HepG2 (cell line): Measurements from ENCODE around the gene INSRR. TPM values are rescaled to one million over a fixed set of nuclear protein-coding genes. Genes with fewer than 3 reads are reported as not detected.
A peak's percentile ranks its signal among the peaks of the same experiment; 100 is the strongest.

Experiments used
- ELF3 ChIP-seq: IDR thresholded peaks from 2 replicates; pipeline ENCODE4 v1.6.1; 2016; ENCODE audit warnings: missing genetic modification reagents, missing compliant biosample characterization
- FOXK1 ChIP-seq: sonication (generic); formaldehyde crosslinking; IDR thresholded peaks from 2 replicates; pipeline ENCODE4 v1.4.0; 2020; ENCODE audit warnings: low read depth, missing genetic modification reagents, borderline replicate concordance
- GABPB1 ChIP-seq: IDR thresholded peaks from 2 replicates; pipeline ENCODE4 v1.6.1; 2016; ENCODE audit warnings: mild to moderate bottlenecking, missing genetic modification reagents, moderate library complexity, missing compliant biosample characterization
- GZF1 ChIP-seq: sonication (generic); formaldehyde crosslinking; IDR thresholded peaks from 2 replicates; pipeline ENCODE4 v1.5.1; 2020; ENCODE audit warnings: mild to moderate bottlenecking, missing genetic modification reagents
- IKZF1 ChIP-seq: fragments of 450-650 bp; IDR thresholded peaks from 2 replicates; pipeline ENCODE4 v1.7.1; 2016
- KAT2B ChIP-seq: fragments of 150-350 bp; IDR thresholded peaks from 2 replicates; pipeline ENCODE4 v1.6.1; 2014; ENCODE audit warnings: low read depth, low read length, borderline replicate concordance
- MEIS1 ChIP-seq: sonication (generic); formaldehyde crosslinking; IDR thresholded peaks from 2 replicates; pipeline ENCODE4 v1.9.0; 2021; ENCODE audit warnings: mild to moderate bottlenecking, missing genetic modification reagents, moderate library complexity, borderline replicate concordance
- MXD4 ChIP-seq: IDR thresholded peaks from 2 replicates; pipeline ENCODE4 v1.6.1; 2016; ENCODE audit warnings: mild to moderate bottlenecking, missing biosample characterization, missing genetic modification reagents
- NCOR1 ChIP-seq: fragments of 200-600 bp; sonication (generic); IDR thresholded peaks from 2 replicates; pipeline ENCODE4 v1.7.0; 2017; ENCODE audit warnings: antibody characterized with exemption, low read length, borderline replicate concordance
- NFKBIZ ChIP-seq: IDR thresholded peaks from 2 replicates; pipeline ENCODE4 v1.6.1; 2018; ENCODE audit warnings: missing genetic modification reagents, missing compliant biosample characterization
- PRMT3 ChIP-seq: sonication (generic); formaldehyde crosslinking; IDR thresholded peaks from 2 replicates; pipeline ENCODE4 v1.8.1; 2022; ENCODE audit warnings: low read depth, mild to moderate bottlenecking, moderate library complexity, missing genetic modification reagents, borderline replicate concordance
- RFX5 ChIP-seq: IDR thresholded peaks from 2 replicates; pipeline ENCODE4 v1.6.1; 2011; ENCODE audit warnings: low read depth, low read length, improper control_type of control experiment
- SALL1 ChIP-seq: sonication (generic); formaldehyde crosslinking; IDR thresholded peaks from 2 replicates; pipeline ENCODE4 v1.8.0; 2022; ENCODE audit warnings: mild to moderate bottlenecking, missing genetic modification reagents
- TRIM24 ChIP-seq: sonication (generic); formaldehyde crosslinking; IDR thresholded peaks from 2 replicates; pipeline ENCODE4 v1.8.0; 2022; ENCODE audit warnings: mild to moderate bottlenecking, missing genetic modification reagents
- ZBTB42 ChIP-seq: sonication (generic); formaldehyde crosslinking; IDR thresholded peaks from 2 replicates; pipeline ENCODE4 v1.5.0; 2020; ENCODE audit warnings: mild to moderate bottlenecking, missing genetic modification reagents
- ZC3H4 ChIP-seq: sonication (generic); formaldehyde crosslinking; IDR thresholded peaks from 2 replicates; pipeline ENCODE4 v1.4.0; 2020; ENCODE audit warnings: missing genetic modification reagents, borderline replicate concordance
- ZFP1 ChIP-seq: IDR thresholded peaks from 2 replicates; pipeline ENCODE4 v1.6.1; 2016
- ZNF207 ChIP-seq: fragments of 450-650 bp; IDR thresholded peaks from 2 replicates; pipeline ENCODE4 v1.6.1; 2016; ENCODE audit warnings: antibody characterized with exemption, borderline replicate concordance
- ZNF274 ChIP-seq: sonication (generic); formaldehyde crosslinking; IDR thresholded peaks from 2 replicates; pipeline ENCODE4 v1.5.1; 2020; ENCODE audit warnings: mild to moderate bottlenecking, missing genetic modification reagents
- ZNF557 ChIP-seq: sonication (generic); formaldehyde crosslinking; IDR thresholded peaks from 2 replicates; pipeline ENCODE4 v1.4.0; 2020; ENCODE audit warnings: missing genetic modification reagents
- ZNF607 ChIP-seq: sonication (generic); formaldehyde crosslinking; IDR thresholded peaks from 2 replicates; pipeline ENCODE4 v1.5.1; 2020; ENCODE audit warnings: missing genetic modification reagents, mild to moderate bottlenecking, borderline replicate concordance
- ZNF703 ChIP-seq: sonication (generic); formaldehyde crosslinking; IDR thresholded peaks from 2 replicates; pipeline ENCODE4 v1.5.1; 2020; ENCODE audit warnings: missing genetic modification reagents, mild to moderate bottlenecking, moderate library complexity, borderline replicate concordance
- ZNF761 ChIP-seq: sonication (generic); formaldehyde crosslinking; conservative IDR thresholded peaks from 2 replicates; pipeline ENCODE4 v1.4.0; 2020; ENCODE audit warnings: mild to moderate bottlenecking, missing genetic modification reagents
- ZNF788 ChIP-seq: sonication (generic); formaldehyde crosslinking; IDR thresholded peaks from 2 replicates; pipeline ENCODE4 v1.5.0; 2020; ENCODE audit warnings: mild to moderate bottlenecking, missing genetic modification reagents, borderline replicate concordance
- polyA plus RNA-seq, 8 experiments: library from polyadenylated mRNA; depleted of rRNA in 3 of 8; stranded (reverse) in 7 of 8; unstranded in 1 of 8; fragments of >200 nt; fragmentation: Illumina TruSeq in 4 of 8; extraction: Trizol in 4 of 8; gene quantifications; 2 replicates each; pipeline versions ENCODE4 v1.2.1 to v1.2.3, GENCODE V29; 2011 to 2016; ENCODE audit warnings: low read depth in 4 of 8, missing spikeins in 1 of 8, mixed read lengths in 1 of 8; ENCODE audit not compliant: insufficient read depth in 1 of 8
- total RNA-seq, 5 experiments: library from RNA; depleted of rRNA; stranded (reverse); fragments of >200 nt; fragmentation: Illumina TruSeq; extraction: Trizol; gene quantifications; 2 replicates each; pipeline ENCODE4 v1.2.3, GENCODE V29; 2016; ENCODE audit warnings: low read depth in 1 of 5
- TF ChIP-seq, protein P1 (sequence below): sonication (generic); formaldehyde crosslinking; IDR thresholded peaks from 2 replicates; pipeline ENCODE4 v1.4.0; 2020; ENCODE audit warnings: missing genetic modification reagents, borderline replicate concordance
- TF ChIP-seq, protein P2 (sequence below): sonication (generic); formaldehyde crosslinking; IDR thresholded peaks from 2 replicates; pipeline ENCODE4 v1.8.0; 2022; ENCODE audit warnings: mild to moderate bottlenecking, missing genetic modification reagents
- TF ChIP-seq, protein P3 (sequence below): sonication (generic); formaldehyde crosslinking; IDR thresholded peaks from 2 replicates; pipeline ENCODE4 v1.9.0; 2021; ENCODE audit warnings: missing genetic modification reagents, borderline replicate concordance

The INSRR gene
- total and polyA plus RNA-seq, 2 of the 13 experiments (the other 11 are each of a cell fraction or from before 2014, with no cell fraction given): not detected

DNA sequence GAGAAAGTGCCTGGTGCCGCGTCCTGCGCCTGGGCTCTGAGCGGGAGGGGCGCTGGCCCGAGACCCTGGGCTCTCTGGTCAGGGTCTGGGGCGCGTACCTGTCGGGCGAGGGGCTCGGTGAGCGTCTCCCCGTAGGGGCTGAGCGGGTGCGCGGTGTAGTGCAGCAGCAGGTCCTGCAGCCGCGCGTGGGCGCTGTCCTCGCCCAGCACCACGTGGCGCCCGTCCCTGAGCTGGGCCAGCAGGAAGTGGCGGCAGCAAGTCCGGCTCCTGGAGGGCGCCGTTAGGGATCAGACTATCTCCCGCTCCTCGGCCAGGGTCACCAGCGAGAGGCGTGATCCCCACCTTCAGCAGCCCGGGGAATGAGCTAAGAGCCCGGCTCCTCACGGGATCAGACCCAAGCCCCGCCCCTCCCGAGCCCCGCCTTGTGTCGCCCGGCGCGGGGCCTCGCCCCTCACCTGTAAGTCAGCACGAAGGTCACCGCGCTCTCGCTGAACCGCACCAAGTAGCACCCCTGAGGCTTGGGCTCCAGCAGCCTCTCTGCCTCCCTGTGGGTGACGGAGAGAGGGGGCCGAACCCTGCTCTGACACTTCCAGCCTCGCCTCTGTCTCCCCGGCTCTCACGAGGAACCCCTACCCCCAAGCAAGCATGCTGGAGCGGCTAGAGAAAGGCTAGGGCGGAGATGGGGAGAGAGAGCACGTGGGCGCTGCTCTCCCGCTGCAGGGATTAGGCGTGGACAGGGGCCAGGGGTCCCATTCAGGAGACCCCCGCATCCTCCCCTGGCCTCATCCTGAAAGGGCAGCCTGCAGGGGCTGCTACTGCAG lies 45.0 kb downstream of the INSRR start (continued):
- TF ChIP-seq MXD4 (CRISPR knock-in tag) (peak; percentile 89), GZF1 (CRISPR knock-in tag) (0 out of 2 replicates have a peak, but pooled peaks have one; percentile 77), RFX5 (no peak), ZNF274 (CRISPR knock-in tag) (peak; percentile 91), ZNF607 (CRISPR knock-in tag) (peak; percentile 90), ZFP1 (CRISPR knock-in tag) (no peak), ZNF703 (peak; percentile 72; the same call in 1 of the 2 replicates), KAT2B (no peak), ZNF207 (no peak), NFKBIZ (CRISPR knock-in tag) (no peak), ZNF788 (CRISPR knock-in tag) (peak; percentile 85; the same call in 1 of the 2 replicates), TRIM24 (CRISPR knock-in tag) (no peak), PRMT3 (CRISPR knock-in tag) (0 out of 2 replicates have a peak, but pooled peaks have one; percentile 90), GABPB1 (peak; percentile 93), IKZF1 (no peak), ZNF557 (CRISPR knock-in tag) (no peak), FOXK1 (CRISPR knock-in tag) (peak; percentile 59; the same call in 1 of the 2 replicates), ZNF761 (peak; percentile 94), ZC3H4 (CRISPR knock-in tag) (no peak), MEIS1 (CRISPR knock-in tag) (peak; percentile 85; the same call in 1 of the 2 replicates), SALL1 (CRISPR knock-in tag) (peak; percentile 86), NCOR1 (no peak), ZBTB42 (CRISPR knock-in tag) (peak; percentile 65; the same call in 1 of the 2 replicates), ELF3 (peak; percentile 85)
- TF ChIP-seq, protein P1, sequence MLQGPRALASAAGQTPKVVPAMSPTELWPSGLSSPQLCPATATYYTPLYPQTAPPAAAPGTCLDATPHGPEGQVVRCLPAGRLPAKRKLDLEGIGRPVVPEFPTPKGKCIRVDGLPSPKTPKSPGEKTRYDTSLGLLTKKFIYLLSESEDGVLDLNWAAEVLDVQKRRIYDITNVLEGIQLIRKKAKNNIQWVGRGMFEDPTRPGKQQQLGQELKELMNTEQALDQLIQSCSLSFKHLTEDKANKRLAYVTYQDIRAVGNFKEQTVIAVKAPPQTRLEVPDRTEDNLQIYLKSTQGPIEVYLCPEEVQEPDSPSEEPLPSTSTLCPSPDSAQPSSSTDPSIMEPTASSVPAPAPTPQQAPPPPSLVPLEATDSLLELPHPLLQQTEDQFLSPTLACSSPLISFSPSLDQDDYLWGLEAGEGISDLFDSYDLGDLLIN (CRISPR knock-in tag): peak; percentile 72; the same call in 1 of the 2 replicates
- TF ChIP-seq, protein P2, sequence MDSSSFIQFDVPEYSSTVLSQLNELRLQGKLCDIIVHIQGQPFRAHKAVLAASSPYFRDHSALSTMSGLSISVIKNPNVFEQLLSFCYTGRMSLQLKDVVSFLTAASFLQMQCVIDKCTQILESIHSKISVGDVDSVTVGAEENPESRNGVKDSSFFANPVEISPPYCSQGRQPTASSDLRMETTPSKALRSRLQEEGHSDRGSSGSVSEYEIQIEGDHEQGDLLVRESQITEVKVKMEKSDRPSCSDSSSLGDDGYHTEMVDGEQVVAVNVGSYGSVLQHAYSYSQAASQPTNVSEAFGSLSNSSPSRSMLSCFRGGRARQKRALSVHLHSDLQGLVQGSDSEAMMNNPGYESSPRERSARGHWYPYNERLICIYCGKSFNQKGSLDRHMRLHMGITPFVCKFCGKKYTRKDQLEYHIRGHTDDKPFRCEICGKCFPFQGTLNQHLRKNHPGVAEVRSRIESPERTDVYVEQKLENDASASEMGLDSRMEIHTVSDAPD: no peak; the same call in 1 of the 2 replicates
- TF ChIP-seq, protein P3, sequence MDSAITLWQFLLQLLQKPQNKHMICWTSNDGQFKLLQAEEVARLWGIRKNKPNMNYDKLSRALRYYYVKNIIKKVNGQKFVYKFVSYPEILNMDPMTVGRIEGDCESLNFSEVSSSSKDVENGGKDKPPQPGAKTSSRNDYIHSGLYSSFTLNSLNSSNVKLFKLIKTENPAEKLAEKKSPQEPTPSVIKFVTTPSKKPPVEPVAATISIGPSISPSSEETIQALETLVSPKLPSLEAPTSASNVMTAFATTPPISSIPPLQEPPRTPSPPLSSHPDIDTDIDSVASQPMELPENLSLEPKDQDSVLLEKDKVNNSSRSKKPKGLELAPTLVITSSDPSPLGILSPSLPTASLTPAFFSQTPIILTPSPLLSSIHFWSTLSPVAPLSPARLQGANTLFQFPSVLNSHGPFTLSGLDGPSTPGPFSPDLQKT (CRISPR knock-in tag): no peak
